ENCODE data around the gene SDHAF1. TPM values are rescaled to one million over a fixed set of nuclear protein-coding genes. Genes with fewer than 3 reads are reported as not detected.
"Not testable (repeated sequence)": the region's sequence is repeated elsewhere in the genome, so short reads cannot be mapped to it uniquely, and the experiment has no call there.

Gene SDHAF1
- total RNA-seq = 20.3 and 21.9 TPM in 2 replicates

DNA sequence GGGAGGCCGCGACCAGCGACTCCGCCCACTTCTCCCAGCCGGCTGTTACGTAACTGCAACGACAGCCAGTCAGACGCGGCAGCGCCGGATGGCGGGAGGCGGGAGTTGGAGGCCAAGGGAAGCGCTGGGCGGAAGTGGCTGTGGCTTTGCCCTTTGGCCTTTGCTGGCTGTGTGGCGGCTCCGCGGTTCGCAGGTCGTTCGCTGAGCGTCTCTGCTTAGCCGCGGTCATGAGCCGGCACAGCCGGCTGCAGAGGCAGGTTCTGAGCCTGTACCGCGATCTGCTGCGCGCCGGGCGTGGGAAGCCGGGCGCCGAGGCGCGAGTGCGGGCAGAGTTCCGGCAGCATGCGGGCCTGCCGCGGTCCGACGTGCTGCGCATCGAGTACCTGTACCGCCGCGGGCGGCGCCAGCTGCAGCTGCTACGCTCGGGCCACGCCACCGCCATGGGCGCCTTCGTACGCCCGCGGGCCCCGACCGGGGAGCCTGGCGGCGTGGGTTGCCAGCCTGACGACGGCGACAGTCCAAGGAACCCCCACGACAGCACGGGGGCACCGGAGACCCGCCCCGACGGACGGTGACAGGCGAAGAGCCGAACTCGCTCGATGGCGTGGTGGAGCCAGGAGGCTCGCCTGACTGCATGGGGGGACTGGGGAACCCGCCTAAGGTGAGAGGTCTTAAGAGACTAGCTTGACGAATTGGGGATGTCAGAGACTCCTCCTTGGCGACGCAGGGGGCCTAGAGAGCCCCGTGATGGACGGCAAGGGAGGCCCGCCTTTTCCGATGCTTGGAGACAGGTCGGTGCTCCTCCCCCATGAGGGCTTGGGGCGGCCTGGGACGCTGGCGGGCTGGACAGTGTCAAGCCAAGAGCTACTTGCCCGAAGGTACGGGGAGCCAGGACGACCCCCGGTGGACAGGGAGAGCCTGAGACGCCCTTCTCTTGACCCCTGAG, at the start of gene SDHAF1:
Gene SDHAF1, plus strand, starts transcription at position 141 of the 946 bp plus-strand sequence. Its CDS starts 87 bp downstream, at position 228.
- ATAC-seq (ENCODE audit: low read depth) (peak; percentile 94), DNase-seq (peak; percentile 88)
- TF ChIP-seq, protein P1, sequence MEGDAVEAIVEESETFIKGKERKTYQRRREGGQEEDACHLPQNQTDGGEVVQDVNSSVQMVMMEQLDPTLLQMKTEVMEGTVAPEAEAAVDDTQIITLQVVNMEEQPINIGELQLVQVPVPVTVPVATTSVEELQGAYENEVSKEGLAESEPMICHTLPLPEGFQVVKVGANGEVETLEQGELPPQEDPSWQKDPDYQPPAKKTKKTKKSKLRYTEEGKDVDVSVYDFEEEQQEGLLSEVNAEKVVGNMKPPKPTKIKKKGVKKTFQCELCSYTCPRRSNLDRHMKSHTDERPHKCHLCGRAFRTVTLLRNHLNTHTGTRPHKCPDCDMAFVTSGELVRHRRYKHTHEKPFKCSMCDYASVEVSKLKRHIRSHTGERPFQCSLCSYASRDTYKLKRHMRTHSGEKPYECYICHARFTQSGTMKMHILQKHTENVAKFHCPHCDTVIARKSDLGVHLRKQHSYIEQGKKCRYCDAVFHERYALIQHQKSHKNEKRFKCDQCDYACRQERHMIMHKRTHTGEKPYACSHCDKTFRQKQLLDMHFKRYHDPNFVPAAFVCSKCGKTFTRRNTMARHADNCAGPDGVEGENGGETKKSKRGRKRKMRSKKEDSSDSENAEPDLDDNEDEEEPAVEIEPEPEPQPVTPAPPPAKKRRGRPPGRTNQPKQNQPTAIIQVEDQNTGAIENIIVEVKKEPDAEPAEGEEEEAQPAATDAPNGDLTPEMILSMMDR (IDR thresholded peaks at IDR 0.05) = no peak
- Mint-ChIP-seq H3K27me3 (no peaks in the 10 kb centered on the region), H3K4me3 (peak within 1 kb of the TSS; percentile 94), H3K9me3 (no peaks in the 10 kb centered on the region), H3K4me1 (peaks cover 33% of the 10 kb centered on the region), H3K36me3 (ENCODE audit: low read depth) (peaks cover 20% of the 10 kb centered on the region), H3K27ac (peak within 1 kb of the TSS; percentile 94)
- ChIA-PET CTCF (interaction anchor here (1.0 kb wide), 1 partner anchor 58 kb away, joined by 3 read pairs; the partner anchor contains the start of gene THAP8), POLR2A (interaction anchor here (0.5 to 2.8 kb wide), 4 partner anchors 19 to 618 kb away, joined by 3 to 17 read pairs (median 6); partner anchors contain the start of genes ALKBH6, POLR2I, THAP8 and WDR62)
- intact Hi-C loops (cut with micrococcal nuclease) = loop anchor here (1.0 kb wide), 4 partner anchors 19 to 250 kb away; partner anchors contain the start of genes ALKBH6, PSENEN, TBCB and THAP8

DNA sequence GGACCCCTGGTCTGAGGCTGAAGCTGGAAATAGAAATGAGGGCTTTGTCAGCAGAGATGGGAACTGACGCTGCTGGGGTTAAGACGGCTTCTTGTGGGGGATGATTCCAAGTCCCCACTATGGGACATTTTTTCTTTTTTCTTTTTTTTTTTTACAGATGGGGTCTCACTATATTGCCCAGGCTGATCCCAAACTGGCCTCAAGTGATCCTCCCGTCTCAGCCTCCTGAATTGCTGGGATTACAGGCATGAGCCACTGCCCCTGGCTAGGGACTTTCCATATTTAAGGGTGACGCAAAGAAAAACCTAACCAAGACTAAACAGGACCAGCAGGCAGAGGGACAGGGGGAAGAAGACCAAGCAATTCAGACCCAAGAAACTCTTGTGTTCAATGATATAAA, 48.8 kb upstream of the SDHAF1 start:
- CTCF ChIA-PET = no interaction called here
- H3K36me3 Mint-ChIP-seq (ENCODE audit: low read depth) = no peaks in the 10 kb centered on the region

GRCh38 chr19:35949131-35949530, 45.9 kb upstream of the SDHAF1 start:
- intact Hi-C loops (cut with micrococcal nuclease) = no loop called here
- DNase-seq (no peak), ATAC-seq (ENCODE audit: low read depth) (no peak)
- TF ChIP-seq, protein P1 (IDR thresholded peaks at IDR 0.05) = no peak
- CTCF ChIA-PET = no interaction called here
- Mint-ChIP-seq H3K4me3 (no peak overlapping the region), H3K9me3 (no peaks in the 10 kb centered on the region), H3K36me3 (ENCODE audit: low read depth) (no peaks in the 10 kb centered on the region), H3K27ac (no peak overlapping the region), H3K27me3 (peaks cover 4% of the 10 kb centered on the region), H3K4me1 (peaks cover 15% of the 10 kb centered on the region)
- POLR2A ChIA-PET = no interaction called here

More for the DNA sequence above, 48.8 kb upstream of the SDHAF1 start:
- no peak for DNase-seq
- Mint-ChIP-seq H3K4me3 (no peak overlapping the region), H3K27me3 (peaks cover 4% of the 10 kb centered on the region), H3K9me3 (no peaks in the 10 kb centered on the region), H3K4me1 (no peaks in the 10 kb centered on the region), H3K27ac (no peak overlapping the region)
- no peak for ATAC-seq (ENCODE audit: low read depth)
- POLR2A ChIA-PET = no interaction called here
- intact Hi-C loops (cut with micrococcal nuclease) = no loop called here
- TF ChIP-seq, protein P1 (IDR thresholded peaks at IDR 0.05) = no peak

DNA sequence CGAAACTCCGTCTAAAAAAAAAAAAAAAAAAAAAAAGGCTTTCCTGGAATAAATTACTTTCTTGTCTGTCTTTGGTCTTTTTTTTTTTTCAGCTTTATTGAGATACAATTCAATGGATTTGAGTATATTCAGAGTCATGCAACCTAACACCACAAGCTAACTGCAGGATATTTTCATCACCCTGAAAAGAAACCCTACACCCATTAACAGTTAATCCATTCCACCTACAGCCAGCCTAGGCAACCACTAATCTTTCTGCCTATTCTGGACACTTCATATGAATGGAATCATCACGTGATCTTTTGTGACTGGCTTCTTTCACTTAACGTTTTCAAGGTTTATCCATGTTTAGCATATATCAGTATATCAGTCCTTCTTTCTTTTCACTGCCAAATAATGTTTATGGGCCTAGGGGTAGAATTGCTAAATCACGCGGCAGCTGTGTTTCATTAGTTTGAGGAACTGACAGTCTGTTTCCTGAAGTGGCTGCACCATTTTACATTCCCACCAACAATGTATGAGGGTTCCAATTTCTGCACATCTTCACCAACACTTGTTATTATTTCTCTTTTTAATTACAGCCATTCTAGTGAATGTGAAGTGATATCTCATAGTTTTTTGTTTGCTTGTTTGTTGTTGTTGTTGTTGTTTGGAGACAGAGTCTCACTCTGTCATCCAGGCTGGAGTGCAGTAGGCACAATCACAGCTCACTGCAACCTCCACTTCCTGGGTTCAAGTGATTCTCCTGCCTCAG, 38.9 kb upstream of the SDHAF1 start:
- Mint-ChIP-seq H3K9me3 (peaks cover 5% of the 10 kb centered on the region), H3K27me3 (peaks cover 17% of the 10 kb centered on the region), H3K4me1 (peaks cover 25% of the 10 kb centered on the region), H3K36me3 (ENCODE audit: low read depth) (no peaks in the 10 kb centered on the region), H3K27ac (no peak overlapping the region), H3K4me3 (no peak overlapping the region)
- intact Hi-C loops (cut with micrococcal nuclease) = no loop called here
- ATAC-seq (ENCODE audit: low read depth) (no peak), DNase-seq (no peak)
- TF ChIP-seq, protein P1 (IDR thresholded peaks at IDR 0.05) = no peak
- ChIA-PET POLR2A (interaction anchor here (0.7 kb wide), 1 partner anchor 453 kb away, joined by 6 read pairs; no protein-coding TSS in a partner anchor), CTCF (no interaction called here)

- H3K27ac Mint-ChIP-seq = not testable (repeated sequence)
- POLR2A ChIA-PET = interaction anchor here (0.7 kb wide), 1 partner anchor 779 kb away, joined by 5 read pairs; no protein-coding TSS in a partner anchor
These were observed 37.6 kb upstream of the SDHAF1 start for GRCh38 chr19:35957411-35957810.

More at GRCh38 chr19:35957411-35957810, 37.6 kb upstream of the SDHAF1 start:
- Mint-ChIP-seq H3K27me3 (peaks cover 17% of the 10 kb centered on the region), H3K4me1 (peaks cover 25% of the 10 kb centered on the region)
- DNase-seq; H3K36me3 Mint-ChIP-seq (ENCODE audit: low read depth); H3K4me3 Mint-ChIP-seq; intact Hi-C loops (cut with micrococcal nuclease); H3K9me3 Mint-ChIP-seq; CTCF ChIA-PET; ATAC-seq (ENCODE audit: low read depth): not testable (repeated sequence)
